K562 (cell line): ENCODE measurements around the gene MSH4. TPM values are rescaled to one million over a fixed set of nuclear protein-coding genes. Genes with fewer than 3 reads are reported as not detected.
"Not testable (repeated sequence)": the region's sequence is repeated elsewhere in the genome, so short reads cannot be mapped to it uniquely, and the experiment has no call there.

Experiments used
- ATAC-seq: fragments of 200-7000 bp; cut with Tn5 transposase; 3 replicates; pipeline ENCODE4 v1.9.1; 2020; ENCODE audit warnings: moderate library complexity
- BruUV-seq: library from RNA; stranded (reverse); fragments of 400-500 nt; replicated peaks from 2 replicates; lab custom pipeline; 2021; lab: Mats Ljungman, UMichigan
- CTCF ChIA-PET: fragments of 300-600 bp; formaldehyde crosslinking; extraction: SDS; loops from one replicate; lab custom pipeline; 2021; ENCODE audit warnings: low intra/inter-chr PET ratio; lab: Yijun Ruan, JAX
- POLR2A ChIA-PET: fragments of 300-600, 350-650 bp; sonication (Branson Sonifier 250); formaldehyde crosslinking; extraction: SDS; loops from one replicate; lab custom pipeline; 2021; ENCODE audit warnings: antibody characterized with exemption, inconsistent platforms; lab: Yijun Ruan, JAX
- DNase-seq, 4 experiments: peaks; one replicate each; pipeline versions ENCODE4 v3.0.0 to v3.0.0-alpha.2; 2011 to 2018; ENCODE audit warnings: low spot score in 3 of 4, mixed read lengths in 3 of 4; ENCODE audit errors: extremely low read depth in 1 of 4
- FAIRE-seq: peaks from 2 replicates; lab custom pipeline; 2011; peaks lifted over from hg19 to GRCh38; lab: Jason Lieb, UNC
- H2AFZ ChIP-seq: 2 replicates; pipeline ENCODE4 v1.6.0; 2011; ENCODE audit warnings: low read depth, low read length, control low read depth, inconsistent platforms
- H3K27ac ChIP-seq: fragments of 200-600 bp; 3 replicates; pipeline ENCODE4 v1.8.0; 2011; ENCODE audit warnings: low read depth, mild to moderate bottlenecking, control low read depth, inconsistent platforms, low read length, moderate library complexity, mixed read lengths; ENCODE audit errors: extremely low read depth
- H3K27me3 ChIP-seq, 2 experiments: fragments of 300-600 bp in 1 of 2; 2 replicates in 1 of 2; 3 replicates in 1 of 2; pipeline versions ENCODE4 v1.6.0 to v1.8.0; 2011; ENCODE audit warnings: inconsistent platforms in 2 of 2, low read length in 2 of 2, mild to moderate bottlenecking in 1 of 2, mixed read lengths in 1 of 2, moderate library complexity in 1 of 2; ENCODE audit not compliant: control insufficient read depth in 2 of 2, insufficient read depth in 2 of 2
- H3K36me3 ChIP-seq: fragments of 300-600 bp; 3 replicates; pipeline ENCODE4 v1.8.0; 2011; ENCODE audit warnings: mild to moderate bottlenecking, low read length, inconsistent platforms; ENCODE audit not compliant: control insufficient read depth, insufficient read depth
- H3K4me1 ChIP-seq, 2 experiments: fragments of 200-600 bp in 1 of 2; replicated peaks in 1 of 2; 2 replicates in 1 of 2; 3 replicates in 1 of 2; pipeline versions ENCODE4 v1.5.1 to v1.8.0; 2011; ENCODE audit warnings: inconsistent platforms in 2 of 2, low read length in 2 of 2, mild to moderate bottlenecking in 1 of 2, mixed read lengths in 1 of 2, moderate library complexity in 1 of 2; ENCODE audit not compliant: control insufficient read depth in 2 of 2, insufficient read depth in 2 of 2
- H3K4me2 ChIP-seq: 2 replicates; pipeline ENCODE4 v1.6.1; 2011; ENCODE audit warnings: low read length, control low read depth, inconsistent platforms, mixed read lengths; ENCODE audit not compliant: insufficient read depth
- H3K4me3 ChIP-seq: fragments of 200-600 bp; sonication (generic), shearing (Covaris generic); 2 replicates; pipeline ENCODE4 v1.5.1; 2016; ENCODE audit warnings: control low read depth, inconsistent platforms
- H3K79me2 ChIP-seq: fragments of 200-600 bp; 3 replicates; pipeline ENCODE4 v1.8.0; 2011; ENCODE audit warnings: low read length, inconsistent platforms; ENCODE audit not compliant: control insufficient read depth, insufficient read depth
- H3K9ac ChIP-seq, 2 experiments: 2 replicates each; pipeline versions ENCODE4 v1.6.0 to v1.6.1; 2011; ENCODE audit warnings: low read depth in 2 of 2, low read length in 2 of 2, control low read depth in 1 of 2, inconsistent platforms in 1 of 2, mild to moderate bottlenecking in 1 of 2, mixed read lengths in 1 of 2; ENCODE audit not compliant: insufficient read depth in 1 of 2
- H3K9me1 ChIP-seq: one replicate; pipeline ENCODE4 v1.6.0; 2011; ENCODE audit warnings: inconsistent platforms, mild to moderate bottlenecking, low read length, moderate library complexity; ENCODE audit not compliant: control insufficient read depth, insufficient read depth
- H3K9me3 ChIP-seq: replicated peaks from 2 replicates; pipeline ENCODE4 v1.5.1; 2011; ENCODE audit warnings: low read depth, low read length, inconsistent platforms; ENCODE audit not compliant: control insufficient read depth, insufficient read depth
- H4K20me1 ChIP-seq: replicated peaks from 2 replicates; pipeline ENCODE4 v1.6.1; 2011; ENCODE audit warnings: low read length, inconsistent platforms, mixed read lengths; ENCODE audit not compliant: control insufficient read depth, insufficient read depth
- BHLHE40 ChIP-seq: IDR thresholded peaks from 2 replicates; pipeline ENCODE4 v1.6.1; 2011; ENCODE audit warnings: low read length, improper control_type of control experiment
- BMI1 ChIP-seq: fragments of 150-350 bp; IDR thresholded peaks from 2 replicates; pipeline ENCODE4 v1.6.1; 2014; ENCODE audit warnings: low read length
- PHB2 ChIP-seq: fragments of 450-650 bp; IDR thresholded peaks from 2 replicates; pipeline ENCODE4 v1.6.1; 2017; ENCODE audit warnings: low read depth
- SOX6 ChIP-seq: fragments of 450-650 bp; IDR thresholded peaks from 2 replicates; pipeline ENCODE4 v1.6.1; 2014; ENCODE audit warnings: mild to moderate bottlenecking
- SPI1 ChIP-seq: IDR thresholded peaks from 2 replicates; pipeline ENCODE4 v1.6.1; 2011; ENCODE audit warnings: low read depth, low read length, control low read depth, borderline replicate concordance
- TAF15 ChIP-seq: fragments of 200-400 bp; formaldehyde crosslinking; IDR thresholded peaks from 2 replicates; pipeline ENCODE4 v1.6.1; 2017; ENCODE audit warnings: mild to moderate bottlenecking, low read depth, low read length, moderate library complexity
- TEAD2 ChIP-seq: fragments of 450-650 bp; IDR thresholded peaks from 2 replicates; pipeline ENCODE4 v1.6.1; 2016; ENCODE audit warnings: missing genetic modification characterization, control low read depth, missing compliant biosample characterization
- ZNF146 ChIP-seq: IDR thresholded peaks from one replicate; pipeline ENCODE4 v1.6.1; 2018; ENCODE audit warnings: missing compliant biosample characterization; ENCODE audit not compliant: unreplicated experiment
- ZNF436 ChIP-seq: fragments of 250-450, 450-650 bp; sonication (Bioruptor Pico); formaldehyde crosslinking; IDR thresholded peaks from 2 replicates; pipeline ENCODE4 v1.7.0; 2020; ENCODE audit warnings: mild to moderate bottlenecking
- ZNF57 ChIP-seq: fragments of 450-650 bp; formaldehyde crosslinking; IDR thresholded peaks from 2 replicates; pipeline ENCODE4 v1.4.0; 2020; ENCODE audit warnings: mild to moderate bottlenecking, moderate library complexity
- WGBS: fragments of 100-300 bp; shearing (Covaris generic); methylation state at CpG from one replicate; pipeline ENCODE4 v1.1.6; 2016; ENCODE audit warnings: low coverage, mixed read lengths; ENCODE audit not compliant: insufficient coverage; ENCODE audit errors: missing lambda C conversion rate; 5-methylcytosine and 5-hydroxymethylcytosine counted together
- in situ Hi-C: fragments of 300-500 bp; cut with MboI; formaldehyde crosslinking; loops from 4 replicates; pipeline ENCODE4 v1.15.0; 2018; ENCODE audit warnings: inconsistent platforms, mixed read lengths
- intact Hi-C: fragments of 100-400 bp; cut with micrococcal nuclease; formaldehyde crosslinking; loops from 2 replicates; pipeline ENCODE4 v1.14.2; 2022
- polyA plus RNA-seq, 8 experiments: library from polyadenylated mRNA; depleted of rRNA in 4 of 8; stranded (reverse) in 5 of 8; unstranded in 3 of 8; fragments of >200 nt; fragmentation: Nextera tagmentation in 2 of 8; fragmentation: Illumina TruSeq in 1 of 8; extraction: Ambion mirVana in 2 of 8; extraction: Trizol in 1 of 8; gene quantifications; 2 replicates each; pipeline versions ENCODE4 v1.2.1 to v1.2.3, GENCODE V29; 2011 to 2014; ENCODE audit warnings: inconsistent platforms in 1 of 8, missing spikeins in 1 of 8
- total RNA-seq, 7 experiments: library from RNA; depleted of rRNA in 6 of 7; stranded (reverse); fragments of >200 nt in 6 of 7; fragmentation: Illumina TruSeq in 2 of 7; extraction: Trizol in 2 of 7; gene quantifications; 2 replicates each; pipeline versions ENCODE4 v1.2.1 to v1.2.3, GENCODE V29; 2011 to 2021; ENCODE audit warnings: low replicate concordance in 1 of 7
- TF ChIP-seq, protein P1 (sequence below): fragments of 450-650 bp; formaldehyde crosslinking; IDR thresholded peaks from 2 replicates; pipeline ENCODE4 v1.4.0; 2020; ENCODE audit warnings: mild to moderate bottlenecking, moderate library complexity
- TF ChIP-seq, protein P2 (sequence below): fragments of 450-650 bp; IDR thresholded peaks from 2 replicates; pipeline ENCODE4 v1.6.1; 2017; ENCODE audit warnings: antibody characterized with exemption
- TF ChIP-seq, protein P3 (sequence below), 2 experiments: fragments of 450-650 bp; conservative IDR thresholded peaks; 2 replicates each; pipeline ENCODE4 v1.6.1; 2017; ENCODE audit warnings: mild to moderate bottlenecking in 2 of 2, moderate library complexity in 2 of 2

Gene MSH4
- total and polyA plus RNA-seq, 9 of the 15 experiments (the other 6 are each of a cell fraction or from before 2014, with no cell fraction given), result 0.04 to 0.18 (median 0.12) TPM; not detected in 4

DNA sequence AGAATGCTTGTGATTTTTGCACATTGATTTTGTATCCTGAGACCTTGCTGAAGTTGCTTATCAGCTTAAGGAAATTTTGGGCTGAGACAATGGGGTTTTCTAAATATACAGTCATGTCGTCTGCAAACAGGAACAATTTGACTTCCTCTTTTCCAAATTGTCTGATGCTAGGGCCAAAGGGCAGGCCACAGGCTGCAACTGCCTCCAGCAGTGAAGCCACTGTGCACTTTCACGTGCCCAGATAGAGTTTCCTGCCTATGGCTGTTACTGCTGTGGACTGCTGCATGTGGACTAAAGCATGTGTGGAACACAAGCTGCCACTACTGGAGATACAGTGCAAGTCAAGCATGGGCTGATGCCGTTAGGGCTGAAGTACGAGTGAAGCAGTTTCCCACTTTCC lies 146.4 kb downstream of the MSH4 start:
- peak overlapping the region; percentile 39; the same call in 1 of the 2 replicates for H2AFZ ChIP-seq
- H4K20me1 ChIP-seq, CTCF ChIA-PET, H3K4me2 ChIP-seq, H3K9me1 ChIP-seq, H3K79me2 ChIP-seq, FAIRE-seq, H3K27ac ChIP-seq, intact Hi-C loops, BruUV-seq, H3K27me3 ChIP-seq, H3K9ac ChIP-seq, H3K36me3 ChIP-seq, H3K9me3 ChIP-seq, H3K4me3 ChIP-seq, H3K4me1 ChIP-seq, ATAC-seq, POLR2A ChIA-PET, in situ Hi-C loops: not testable (repeated sequence)
- DNase-seq, result peak in 1 of 4 experiments; percentile 7
- 0% methylated on average over 4 of the region's 4 CpGs for WGBS
- TF ChIP-seq BHLHE40, result peak; percentile 83
- TF ChIP-seq, protein P1, sequence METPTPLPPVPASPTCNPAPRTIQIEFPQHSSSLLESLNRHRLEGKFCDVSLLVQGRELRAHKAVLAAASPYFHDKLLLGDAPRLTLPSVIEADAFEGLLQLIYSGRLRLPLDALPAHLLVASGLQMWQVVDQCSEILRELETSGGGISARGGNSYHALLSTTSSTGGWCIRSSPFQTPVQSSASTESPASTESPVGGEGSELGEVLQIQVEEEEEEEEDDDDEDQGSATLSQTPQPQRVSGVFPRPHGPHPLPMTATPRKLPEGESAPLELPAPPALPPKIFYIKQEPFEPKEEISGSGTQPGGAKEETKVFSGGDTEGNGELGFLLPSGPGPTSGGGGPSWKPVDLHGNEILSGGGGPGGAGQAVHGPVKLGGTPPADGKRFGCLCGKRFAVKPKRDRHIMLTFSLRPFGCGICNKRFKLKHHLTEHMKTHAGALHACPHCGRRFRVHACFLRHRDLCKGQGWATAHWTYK (CRISPR knock-in tag), result peak; percentile 87
- TF ChIP-seq SOX6, result peak; percentile 47; the same call in 1 of the 2 replicates
- TF ChIP-seq SPI1, result peak; percentile 87

DNA sequence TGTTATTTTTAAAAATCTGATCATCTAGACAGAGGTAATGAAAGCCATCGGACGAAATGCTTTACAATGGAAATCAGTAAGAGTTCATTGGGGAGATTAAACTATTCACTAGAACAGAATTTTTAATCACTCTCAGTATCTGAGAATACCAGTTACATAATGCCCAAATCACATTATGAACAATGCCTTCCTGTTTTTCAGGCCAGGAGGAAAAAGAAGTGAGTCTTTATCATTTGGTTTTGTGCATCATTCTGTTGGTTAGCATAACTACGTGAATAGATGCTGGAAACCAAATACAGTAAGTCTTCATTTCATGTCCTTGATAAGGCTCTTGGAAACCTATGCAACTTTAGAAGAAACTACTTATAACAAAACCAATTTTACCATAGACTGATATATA lies 153.5 kb downstream of the MSH4 start:
- 0% methylated on average over 3 of the region's 3 CpGs for WGBS
- no peak overlapping the region for H3K27ac ChIP-seq
- no peak for DNase-seq
- no peaks in the 10 kb centered on the region for H3K4me1 ChIP-seq
- FAIRE-seq, result no peak
- in situ Hi-C loops (no loop called here), intact Hi-C loops (no loop called here)
- H3K36me3 ChIP-seq, result no peaks in the 10 kb centered on the region
- no peaks in the 10 kb centered on the region for H3K79me2 ChIP-seq
- H3K9me3 ChIP-seq, result no peaks in the 10 kb centered on the region
- no peak for ATAC-seq
- ChIA-PET CTCF (no interaction called here), POLR2A (no interaction called here)
- BruUV-seq, result no TSS peak
- no peak overlapping the region for H3K9ac ChIP-seq
- H3K9me1 ChIP-seq, result no peaks in the 10 kb centered on the region
- no peaks in the 10 kb centered on the region for H3K27me3 ChIP-seq
- H2AFZ ChIP-seq, result no peak overlapping the region
- H3K4me3 ChIP-seq, result no peak overlapping the region
- no peaks in the 10 kb centered on the region for H4K20me1 ChIP-seq
- H3K4me2 ChIP-seq, result no peak overlapping the region
- no peak for TF ChIP-seq PHB2
- no peak for TF ChIP-seq TEAD2 (tag)
- TF ChIP-seq, protein P2, sequence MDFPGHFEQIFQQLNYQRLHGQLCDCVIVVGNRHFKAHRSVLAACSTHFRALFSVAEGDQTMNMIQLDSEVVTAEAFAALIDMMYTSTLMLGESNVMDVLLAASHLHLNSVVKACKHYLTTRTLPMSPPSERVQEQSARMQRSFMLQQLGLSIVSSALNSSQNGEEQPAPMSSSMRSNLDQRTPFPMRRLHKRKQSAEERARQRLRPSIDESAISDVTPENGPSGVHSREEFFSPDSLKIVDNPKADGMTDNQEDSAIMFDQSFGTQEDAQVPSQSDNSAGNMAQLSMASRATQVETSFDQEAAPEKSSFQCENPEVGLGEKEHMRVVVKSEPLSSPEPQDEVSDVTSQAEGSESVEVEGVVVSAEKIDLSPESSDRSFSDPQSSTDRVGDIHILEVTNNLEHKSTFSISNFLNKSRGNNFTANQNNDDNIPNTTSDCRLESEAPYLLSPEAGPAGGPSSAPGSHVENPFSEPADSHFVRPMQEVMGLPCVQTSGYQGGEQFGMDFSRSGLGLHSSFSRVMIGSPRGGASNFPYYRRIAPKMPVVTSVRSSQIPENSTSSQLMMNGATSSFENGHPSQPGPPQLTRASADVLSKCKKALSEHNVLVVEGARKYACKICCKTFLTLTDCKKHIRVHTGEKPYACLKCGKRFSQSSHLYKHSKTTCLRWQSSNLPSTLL, result no peak
- TF ChIP-seq ZNF146, result no peak
- no peak for TF ChIP-seq ZNF57 (CRISPR knock-in tag)
- TF ChIP-seq, protein P3, sequence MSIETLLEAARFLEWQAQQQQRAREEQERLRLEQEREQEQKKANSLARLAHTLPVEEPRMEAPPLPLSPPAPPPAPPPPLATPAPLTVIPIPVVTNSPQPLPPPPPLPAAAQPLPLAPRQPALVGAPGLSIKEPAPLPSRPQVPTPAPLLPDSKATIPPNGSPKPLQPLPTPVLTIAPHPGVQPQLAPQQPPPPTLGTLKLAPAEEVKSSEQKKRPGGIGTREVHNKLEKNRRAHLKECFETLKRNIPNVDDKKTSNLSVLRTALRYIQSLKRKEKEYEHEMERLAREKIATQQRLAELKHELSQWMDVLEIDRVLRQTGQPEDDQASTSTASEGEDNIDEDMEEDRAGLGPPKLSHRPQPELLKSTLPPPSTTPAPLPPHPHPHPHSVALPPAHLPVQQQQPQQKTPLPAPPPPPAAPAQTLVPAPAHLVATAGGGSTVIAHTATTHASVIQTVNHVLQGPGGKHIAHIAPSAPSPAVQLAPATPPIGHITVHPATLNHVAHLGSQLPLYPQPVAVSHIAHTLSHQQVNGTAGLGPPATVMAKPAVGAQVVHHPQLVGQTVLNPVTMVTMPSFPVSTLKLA (conservative IDR thresholded peaks at IDR 0.05), result no peak
- no peak for TF ChIP-seq TAF15
- no peak for TF ChIP-seq ZNF436 (CRISPR knock-in tag)
- TF ChIP-seq BMI1, result no peak
